Glutamatergic neuron (in vitro differentiated cells): Measurements from ENCODE around the gene PTBP1. TPM values are rescaled to one million over a fixed set of nuclear protein-coding genes. Genes with fewer than 3 reads are reported as not detected.
A peak's percentile ranks its signal among the peaks of the same experiment; 100 is the strongest.

Experiments used
- DNase-seq: peaks from one replicate; pipeline ENCODE4 v3.0.0; 2022
- H3K27ac Mint-ChIP-seq: one replicate; pipeline ENCODE4 v1.8.0; 2020; ENCODE audit warnings: mild to moderate bottlenecking, mixed read lengths, inconsistent platforms; ENCODE audit not compliant: unreplicated experiment
- H3K27me3 Mint-ChIP-seq: one replicate; pipeline ENCODE4 v1.8.0; 2020; ENCODE audit warnings: mild to moderate bottlenecking, moderate library complexity, mixed read lengths, inconsistent platforms; ENCODE audit not compliant: unreplicated experiment
- H3K36me3 Mint-ChIP-seq: one replicate; pipeline ENCODE4 v1.8.0; 2020; ENCODE audit warnings: mild to moderate bottlenecking, mixed read lengths, inconsistent platforms; ENCODE audit not compliant: unreplicated experiment
- H3K4me1 Mint-ChIP-seq: one replicate; pipeline ENCODE4 v1.8.0; 2020; ENCODE audit warnings: mild to moderate bottlenecking, low read depth, mixed read lengths, inconsistent platforms; ENCODE audit not compliant: unreplicated experiment
- H3K4me3 Mint-ChIP-seq: one replicate; pipeline ENCODE4 v1.8.0; 2020; ENCODE audit warnings: mild to moderate bottlenecking, mixed read lengths, inconsistent platforms; ENCODE audit not compliant: unreplicated experiment
- H3K9me3 Mint-ChIP-seq: one replicate; pipeline ENCODE4 v1.8.0; 2020; ENCODE audit warnings: mild to moderate bottlenecking, moderate library complexity, mixed read lengths, inconsistent platforms; ENCODE audit not compliant: unreplicated experiment
- CTCF ChIP-seq: fragments of 200-600 bp; sonication (generic); IDR thresholded peaks from one replicate; pipeline ENCODE4 v1.5.0; 2021; ENCODE audit not compliant: partially characterized antibody, unreplicated experiment
- total RNA-seq: library from RNA; stranded (reverse); fragmentation: NEBNext Ultra II Directional; extraction: Animal tissue kit (Norgen Biotek cat#: 25700); gene quantifications from one replicate; pipeline ENCODE4 v1.2.1, GENCODE V29; 2021; ENCODE audit not compliant: unreplicated experiment

The PTBP1 gene
- total RNA-seq, 1 donor from 2014 or later = 244 TPM

- no peak overlapping the region for H3K4me3 Mint-ChIP-seq
These were observed 1.3 kb upstream of the PTBP1 start for GRCh38 chr19:795691-796581.

GRCh38 chr19:797528-798414, 519 bp downstream of the PTBP1 start:
- Mint-ChIP-seq H3K4me1 (peaks cover 24% of the 10 kb centered on the region), H3K4me3 (peak overlapping the region; percentile 95), H3K36me3 (no peaks in the 10 kb centered on the region), H3K27ac (peak overlapping the region; percentile 93), H3K9me3 (peaks cover 10% of the 10 kb centered on the region), H3K27me3 (peaks cover 14% of the 10 kb centered on the region)
- peak; percentile 86 for DNase-seq
- no peak for TF ChIP-seq CTCF

More at GRCh38 chr19:795691-796581, 1.3 kb upstream of the PTBP1 start:
- Mint-ChIP-seq H3K27ac (no peak overlapping the region), H3K4me1 (peaks cover 18% of the 10 kb centered on the region), H3K9me3 (peaks cover 7% of the 10 kb centered on the region), H3K27me3 (peaks cover 14% of the 10 kb centered on the region), H3K36me3 (no peaks in the 10 kb centered on the region)
- no peak for TF ChIP-seq CTCF
- no peak for DNase-seq

DNA sequence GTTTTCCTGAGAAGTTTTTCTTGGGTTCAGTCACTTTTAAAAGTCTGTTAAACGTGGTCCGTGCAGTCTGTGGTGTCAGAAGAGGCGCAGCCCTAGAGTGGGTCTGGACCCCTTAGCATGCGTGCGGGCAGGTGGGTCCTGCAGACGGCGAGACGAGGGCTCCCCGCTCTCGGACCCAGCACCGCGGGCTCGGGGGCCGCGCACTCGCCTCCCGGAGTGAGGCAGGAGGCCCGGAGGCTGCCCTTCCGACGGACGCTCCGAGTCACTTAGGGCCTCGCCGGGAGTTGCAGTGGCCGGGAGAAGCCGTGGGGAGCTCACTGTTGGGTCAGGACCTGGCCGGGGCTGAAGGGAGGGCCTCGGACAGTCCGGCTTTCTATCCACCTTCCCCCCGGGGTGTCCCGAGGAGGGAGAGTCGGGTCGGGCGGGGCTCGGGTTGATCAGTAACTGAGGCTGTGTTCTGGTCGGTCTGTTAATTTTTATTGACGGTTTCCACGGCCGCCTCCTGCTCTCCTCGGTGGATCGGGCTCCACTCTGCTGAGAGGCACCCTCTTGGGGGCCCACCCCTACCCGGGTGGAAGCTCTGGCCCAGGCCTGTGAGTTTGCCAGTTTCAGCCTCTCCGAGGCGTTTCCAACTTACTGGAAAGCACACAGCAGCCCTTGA, 1.3 kb downstream of the PTBP1 start:
- no peaks in the 10 kb centered on the region for H3K36me3 Mint-ChIP-seq
- peak overlapping the region; percentile 97 for H3K4me3 Mint-ChIP-seq
- peak overlapping the region; percentile 95 for H3K27ac Mint-ChIP-seq
- no peak for DNase-seq
- TF ChIP-seq CTCF = no peak
- peaks cover 25% of the 10 kb centered on the region for H3K4me1 Mint-ChIP-seq
- peaks cover 14% of the 10 kb centered on the region for H3K27me3 Mint-ChIP-seq
- peaks cover 10% of the 10 kb centered on the region for H3K9me3 Mint-ChIP-seq

GRCh38 chr19:799076-799881, 2.0 kb downstream of the PTBP1 start:
- DNase-seq = peak; percentile 72
- Mint-ChIP-seq H3K27me3 (peaks cover 14% of the 10 kb centered on the region), H3K27ac (peak overlapping the region; percentile 95), H3K36me3 (no peaks in the 10 kb centered on the region), H3K9me3 (peaks cover 10% of the 10 kb centered on the region), H3K4me1 (peaks cover 25% of the 10 kb centered on the region), H3K4me3 (peak overlapping the region; percentile 97)
- TF ChIP-seq CTCF = no peak
